NCI-H1436 (cell line): ENCODE data around the gene NME3.

Source experiments
- DNase-seq: peaks from one replicate; lab custom pipeline; 2025; lab: John Stamatoyannopoulos, UW

Gene NME3

GRCh38 chr16:1780677-1781072 is 9.3 kb upstream of the NME3 start:
- DNase-seq, result no peak

DNA sequence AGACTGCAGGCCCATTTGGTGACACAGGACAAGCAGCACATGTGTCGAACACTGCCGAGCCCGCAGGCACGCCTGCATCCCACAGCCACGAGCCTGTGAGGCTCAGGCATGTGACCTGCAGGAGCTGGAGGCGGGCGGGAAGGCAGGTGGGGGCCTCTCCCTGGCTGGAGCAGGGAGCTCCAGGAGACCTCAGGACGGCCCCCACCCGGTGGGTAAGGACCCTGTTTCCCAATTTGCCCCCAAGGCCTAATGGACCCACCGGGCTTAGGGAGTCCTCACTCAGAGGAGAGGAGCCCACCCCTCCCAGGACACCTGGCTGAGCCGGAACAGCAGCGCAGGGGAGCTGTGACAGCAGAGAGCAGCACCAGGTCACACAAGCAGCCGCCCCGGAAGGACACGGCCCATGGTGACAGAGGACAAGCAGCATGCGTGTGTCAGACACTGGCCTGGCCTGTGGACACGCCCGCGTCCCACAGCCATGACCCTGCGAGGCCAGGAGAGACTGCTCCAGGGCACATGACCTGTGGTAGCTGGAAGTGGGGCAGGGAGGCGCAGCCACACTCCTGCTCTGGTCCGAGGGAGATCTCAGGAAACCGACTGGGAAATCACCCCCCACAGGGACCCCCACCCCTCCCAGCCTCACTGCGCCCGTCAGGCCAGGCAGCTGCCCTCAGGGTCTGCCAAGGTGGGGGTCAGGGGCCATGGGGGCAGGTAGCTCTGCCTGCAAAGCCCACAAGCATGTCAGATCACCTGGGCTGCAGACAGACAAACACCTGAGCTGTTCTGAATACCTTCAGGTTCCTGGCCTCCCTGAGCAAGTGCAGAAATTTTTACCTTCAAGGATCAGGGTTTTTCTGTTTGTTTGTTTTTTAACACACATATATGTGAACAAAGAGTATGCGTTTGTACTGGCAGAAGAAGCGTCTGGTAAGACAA is 8.7 kb upstream of the NME3 start:
- no peak for DNase-seq

GRCh38 chr16:1779234-1779701 is 7.9 kb upstream of the NME3 start:
- no peak for DNase-seq

DNA sequence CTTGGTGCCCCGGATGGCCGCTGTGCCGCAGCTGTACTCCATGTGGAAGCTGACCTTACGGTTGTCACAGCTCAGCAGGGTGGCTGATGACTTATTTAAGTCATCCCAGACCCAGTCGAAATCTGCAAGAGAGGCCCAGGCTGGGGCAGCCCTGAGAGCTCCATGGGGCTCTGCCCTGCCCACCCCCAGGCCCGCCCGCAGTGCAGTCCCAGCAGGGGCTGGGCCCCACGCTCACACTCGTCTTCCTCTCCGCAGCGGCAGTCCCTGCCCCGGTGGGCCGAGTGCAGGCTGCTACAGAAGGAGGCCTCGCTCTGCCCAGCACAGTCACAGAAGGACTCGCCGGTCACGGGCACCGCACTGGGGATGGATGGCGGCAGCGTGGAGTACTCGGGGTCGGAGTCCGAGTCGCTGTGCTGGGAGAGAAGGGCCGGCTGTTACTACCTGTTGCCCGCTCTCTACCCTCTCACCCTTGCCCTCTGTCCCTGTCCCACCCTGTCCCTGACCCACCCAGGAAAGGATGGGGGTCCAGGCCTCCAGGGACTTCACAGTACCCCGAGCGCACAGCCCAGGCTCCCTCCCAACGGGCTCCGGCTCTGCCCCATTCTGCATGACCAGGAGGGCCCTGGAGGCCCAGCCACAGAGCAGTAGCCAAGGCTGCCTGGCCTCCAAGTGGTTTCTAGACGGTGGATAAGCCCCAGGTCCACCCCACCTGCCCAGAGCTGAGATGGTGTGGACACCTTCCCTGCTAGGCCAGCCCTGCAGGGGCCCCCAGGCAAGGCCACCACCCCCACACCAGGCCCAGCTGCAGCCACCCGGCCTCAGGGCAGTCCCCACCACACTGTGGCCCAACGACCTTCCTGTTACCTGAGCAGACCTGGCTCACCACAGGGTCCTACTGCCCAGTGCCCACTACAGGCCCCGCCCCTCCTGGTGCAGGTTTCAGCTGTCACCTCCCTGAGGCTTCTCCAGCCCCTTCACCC is 7.1 kb upstream of the NME3 start:
- no peak for DNase-seq

DNA sequence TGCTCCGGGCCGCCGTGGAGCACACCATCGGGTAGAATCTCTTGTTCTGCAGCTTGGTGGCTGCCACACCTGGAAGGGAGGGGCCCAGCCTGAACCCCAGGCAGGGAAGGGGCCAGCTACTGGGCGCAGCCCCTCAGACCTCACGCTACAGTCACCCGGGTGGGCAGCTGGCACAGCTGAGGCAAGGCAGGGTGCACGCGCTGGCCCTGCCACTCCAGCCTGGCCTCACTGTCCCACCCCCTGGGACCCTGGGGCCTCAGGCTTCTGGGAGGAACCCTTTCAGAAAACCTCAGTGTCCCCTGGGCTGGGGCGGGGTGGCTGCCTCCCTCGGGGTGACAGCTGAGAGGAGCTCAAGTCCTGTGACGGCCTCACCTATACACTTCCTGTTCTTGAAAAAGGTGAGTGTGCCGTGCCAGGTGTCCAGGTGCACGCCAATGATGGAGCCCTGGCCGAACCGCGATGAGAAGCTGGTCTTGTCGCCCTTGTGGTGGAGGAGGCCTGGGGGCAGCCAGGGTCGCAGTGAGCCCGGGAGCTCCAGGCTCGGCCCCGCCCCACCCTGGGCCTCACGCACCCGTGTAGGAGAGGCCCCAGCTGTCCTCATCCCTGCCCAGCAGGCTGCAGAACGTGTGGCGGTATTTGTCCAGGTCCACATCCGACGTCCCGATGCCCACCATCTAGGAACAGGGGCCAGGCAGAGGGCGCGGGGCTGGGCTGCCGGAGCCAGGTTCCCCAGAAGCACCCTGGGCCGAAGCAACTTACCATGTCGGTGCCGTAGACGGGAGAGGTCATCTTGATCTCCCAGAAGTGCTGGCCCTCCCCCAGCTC is 6.2 kb upstream of the NME3 start:
- DNase-seq, result no peak

GRCh38 chr16:1776991-1777374 is 5.6 kb upstream of the NME3 start:
- no peak for DNase-seq

DNA sequence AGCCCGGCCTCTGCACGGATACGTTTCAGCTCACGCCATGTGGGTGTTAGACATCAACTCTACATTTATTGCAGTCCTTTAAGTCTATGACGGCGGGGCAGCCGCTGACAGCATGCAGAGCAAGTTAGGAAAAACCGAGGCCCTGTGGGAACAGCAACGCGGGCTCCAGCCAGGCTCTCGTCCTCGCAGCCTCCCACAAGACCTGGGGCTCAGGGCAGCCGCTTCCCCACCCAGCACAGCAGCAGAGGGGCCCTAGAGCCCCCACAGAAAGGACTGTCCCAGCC is 5.3 kb upstream of the NME3 start:
- no peak for DNase-seq

DNA sequence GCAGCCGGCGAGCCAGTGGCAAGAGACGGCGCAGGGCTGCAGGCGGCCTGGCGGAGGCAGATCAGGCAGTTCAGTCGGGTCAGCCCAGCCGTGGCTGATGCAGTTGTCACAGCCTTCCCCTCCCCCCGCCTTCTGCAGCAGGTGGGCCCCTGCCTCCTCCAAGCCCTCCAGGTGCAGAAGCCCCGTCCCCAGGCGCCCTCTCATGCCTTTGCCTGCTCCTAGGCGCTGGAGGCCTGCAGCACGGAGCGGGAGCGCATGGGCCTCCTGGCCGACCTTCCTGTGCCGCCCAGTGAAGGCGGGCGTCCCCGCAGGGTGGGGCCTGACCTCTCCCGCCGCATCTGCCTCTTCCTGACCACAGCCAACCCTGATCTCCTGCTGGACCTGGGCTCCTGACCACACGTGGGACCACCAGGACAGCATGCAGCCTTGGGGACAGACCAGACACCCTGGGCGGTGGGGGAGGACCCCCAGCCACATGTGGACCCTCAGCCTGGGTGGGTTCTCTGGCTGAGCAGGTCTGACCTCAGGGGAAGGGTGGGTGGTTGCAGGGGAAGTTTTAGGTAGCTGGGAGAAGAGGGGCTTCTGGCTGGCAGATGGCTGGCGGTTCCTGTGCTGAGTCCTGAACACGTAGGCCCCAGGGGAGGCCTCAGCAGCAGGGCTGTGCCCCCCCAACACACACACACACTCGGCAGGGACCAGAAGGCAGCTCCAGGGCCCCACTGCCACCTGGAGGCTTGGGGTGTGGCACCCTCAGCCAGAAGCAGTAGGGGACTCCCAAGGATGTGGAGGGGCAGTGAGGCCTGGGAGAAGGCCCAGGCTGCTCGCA is 4.7 kb upstream of the NME3 start:
- DNase-seq, result no peak

DNA sequence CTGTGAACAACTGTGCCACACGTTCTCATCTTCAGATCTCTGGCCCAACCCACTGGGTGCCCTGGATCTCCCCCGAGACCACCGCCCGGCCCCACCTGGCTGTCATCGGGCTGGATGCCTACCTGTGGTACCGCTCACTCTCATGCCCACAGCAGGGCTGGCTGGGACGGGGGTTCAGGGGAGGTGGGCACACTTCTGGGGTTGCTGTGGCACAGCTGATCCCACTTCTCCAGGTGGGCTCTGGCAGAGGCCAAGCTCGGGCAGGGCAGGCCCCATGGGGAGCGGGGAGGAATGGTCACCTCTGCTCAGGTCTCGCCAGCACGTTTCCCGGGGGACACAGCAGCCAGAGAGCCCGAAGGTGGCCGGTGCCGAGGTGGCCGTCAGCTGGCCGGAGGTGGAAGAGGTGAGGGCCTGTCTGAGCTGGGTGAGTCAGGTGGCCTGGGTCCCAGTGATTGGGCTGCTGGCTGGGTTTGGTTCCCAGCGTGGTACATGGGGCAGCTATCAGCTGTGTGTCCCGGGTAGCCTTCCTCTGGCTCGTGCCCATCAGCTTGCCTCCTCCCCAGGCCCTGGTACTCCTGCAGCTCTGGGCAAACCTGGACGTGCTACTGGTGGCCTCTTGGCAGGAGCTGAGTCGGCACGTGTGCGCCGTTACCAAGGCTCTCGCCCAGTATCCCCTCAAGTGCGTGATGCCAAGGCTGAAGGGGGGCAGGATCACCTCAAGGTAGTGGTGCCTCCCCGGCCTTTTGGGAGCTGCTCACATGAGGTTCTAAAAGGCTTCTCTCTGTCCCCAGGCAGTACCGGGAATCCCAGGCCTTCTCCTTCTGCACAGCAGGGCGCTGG is 3.9 kb upstream of the NME3 start:
- no peak for DNase-seq

DNA sequence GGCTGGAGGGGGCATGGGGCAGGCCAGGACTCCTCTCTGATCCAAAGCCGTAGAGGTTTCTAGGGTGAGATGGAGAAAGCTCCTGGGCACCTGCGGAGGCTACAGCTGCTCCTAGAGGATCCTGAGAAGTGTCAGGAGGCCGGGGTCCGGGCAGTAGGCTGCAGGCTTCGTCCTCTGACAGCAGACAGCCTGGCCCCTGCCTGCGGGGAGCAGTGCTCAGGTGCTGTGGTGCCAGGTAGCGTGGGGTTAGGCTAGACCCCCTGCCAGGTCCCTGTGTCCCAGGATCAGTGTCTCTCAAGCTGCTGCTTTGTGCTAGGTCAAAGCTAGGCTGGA is 3.1 kb upstream of the NME3 start:
- DNase-seq, result no peak

DNA sequence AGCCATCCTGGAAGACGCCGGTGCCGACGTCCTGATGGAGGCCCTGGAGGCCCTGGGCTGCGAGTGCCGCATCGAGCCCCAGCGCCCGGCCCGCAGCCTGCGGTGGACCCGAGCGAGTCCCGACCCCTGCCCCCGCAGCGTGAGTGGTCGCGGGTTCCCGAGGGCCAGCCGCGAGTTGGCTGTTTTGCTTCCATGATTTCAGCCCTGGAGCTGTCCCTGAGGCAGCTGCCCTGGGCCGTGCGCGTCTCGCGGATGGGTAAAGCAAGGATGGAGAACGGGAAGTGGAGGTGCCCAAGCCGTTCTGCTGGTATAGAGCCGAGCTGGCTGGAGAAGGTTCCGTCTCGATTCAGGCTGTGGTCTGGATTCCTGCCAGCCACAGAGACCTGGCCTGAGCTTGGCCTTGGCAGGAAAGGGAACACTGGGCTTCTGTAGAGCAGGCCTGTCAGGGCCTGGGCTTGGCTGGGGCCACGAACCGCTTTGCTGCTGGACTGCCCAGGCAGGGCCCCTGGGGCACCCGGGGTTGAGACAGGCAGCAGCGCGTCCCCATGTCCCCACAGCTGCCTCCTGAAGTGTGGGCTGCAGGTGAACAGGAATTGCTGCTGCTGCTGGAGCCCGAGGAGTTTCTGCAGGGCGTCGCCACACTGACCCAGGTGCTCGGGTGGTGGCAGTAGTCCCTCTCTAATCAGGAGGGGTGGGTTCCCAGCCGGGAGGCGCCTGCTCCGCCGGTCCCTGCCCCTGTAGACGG is 2.5 kb upstream of the NME3 start:
- DNase-seq, result no peak

GRCh38 chr16:1772908-1773702 is 1.8 kb upstream of the NME3 start, which contains the start of gene MRPS34:
Gene MRPS34, minus strand, starts transcription at chr16:1773134. Its CDS starts 15 bp downstream, at chr16:1773119.
- DNase-seq, result peak; percentile 79

GRCh38 chr16:1772362-1772907 is 1.1 kb upstream of the NME3 start, which contains the start of gene EME2:
Gene EME2, plus strand, starts transcription at chr16:1772810. Its CDS starts 418 bp downstream, at chr16:1773228.
- DNase-seq, result no peak

- no peak for DNase-seq
Measured at GRCh38 chr16:1771864-1772361, 570 bp upstream of the NME3 start.

- no peak for DNase-seq
Measured at GRCh38 chr16:1770328-1771187, 785 bp downstream of the NME3 start.

DNA sequence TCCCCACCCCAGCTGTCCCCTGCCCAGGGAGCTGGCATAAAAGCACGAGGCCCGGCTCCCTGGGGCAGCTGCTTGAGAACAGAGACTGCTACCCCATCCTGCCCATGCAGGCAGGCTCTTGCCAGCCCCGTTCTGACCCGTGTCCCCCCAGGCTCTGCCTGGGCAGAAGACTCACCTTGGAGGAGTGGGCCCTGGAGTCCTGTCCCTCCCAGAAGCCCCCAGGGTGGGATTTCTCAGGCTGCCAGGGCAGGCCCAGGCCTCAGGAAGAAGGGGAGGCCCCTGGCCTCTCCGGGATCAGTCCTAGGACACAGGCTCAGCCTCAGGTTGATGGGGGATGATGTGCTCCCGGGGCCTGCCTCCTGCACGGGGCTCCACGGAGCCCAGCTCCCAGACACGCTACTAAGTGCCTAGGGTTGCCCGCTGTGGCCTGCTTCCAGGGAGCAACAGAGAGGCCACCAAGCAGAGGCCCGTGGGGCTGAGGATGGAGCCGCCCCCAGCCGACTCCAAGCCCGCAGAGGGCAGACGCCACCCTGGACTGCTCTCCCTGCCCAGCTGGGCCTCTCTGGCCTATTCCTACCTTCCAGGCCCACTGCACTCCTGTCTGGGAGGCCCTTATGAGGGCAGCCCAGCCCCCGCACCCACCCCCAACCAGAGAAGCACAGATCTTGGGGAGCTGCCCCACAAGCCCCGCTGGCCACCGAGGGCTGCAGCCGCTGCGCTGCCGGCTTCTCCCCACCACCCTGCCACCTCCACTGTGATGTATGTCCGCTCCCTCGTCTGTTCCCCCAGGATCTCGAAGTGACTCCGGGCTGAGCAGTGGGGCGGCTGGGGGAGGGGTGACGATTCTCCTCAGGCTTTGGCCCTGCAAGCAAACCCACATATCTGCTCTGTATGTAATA is 1.7 kb downstream of the NME3 start:
- DNase-seq, result no peak
